Caco-2 (cell line): ENCODE results near the gene TJP3. TPM values are rescaled to one million over a fixed set of nuclear protein-coding genes. Genes with fewer than 3 reads are reported as not detected.

Source experiments
- BruUV-seq: library from RNA; stranded (reverse); fragments of 400-500 nt; replicated peaks from 2 replicates; lab custom pipeline; 2021; lab: Mats Ljungman, UMichigan
- CTCF ChIA-PET: fragments of 300-600 bp; sonication (Branson Sonifier 250); formaldehyde crosslinking; loops from one replicate; lab custom pipeline; 2022; ENCODE audit warnings: antibody characterized with exemption; lab: Charles Lee
- POLR2A ChIA-PET: fragments of 300-600 bp; sonication (Branson Sonifier 250); formaldehyde crosslinking; loops from one replicate; lab custom pipeline; 2022; ENCODE audit warnings: antibody characterized with exemption; lab: Charles Lee
- DNase-seq, 2 experiments: peaks; one replicate each; pipeline versions ENCODE4 v3.0.0 to v3.0.0-alpha.2; 2020 to 2022
- H3K27me3 ChIP-seq: replicated peaks from 2 replicates; pipeline ENCODE4 v1.6.0; 2011; ENCODE audit warnings: low read length; ENCODE audit not compliant: control insufficient read depth, insufficient read depth
- H3K36me3 ChIP-seq: 2 replicates; pipeline ENCODE4 v1.5.1; 2011; ENCODE audit warnings: low read length; ENCODE audit not compliant: control insufficient read depth, insufficient read depth
- H3K4me1 ChIP-seq: fragments of 250-450 bp; sonication (Bioruptor Pico); 2 replicates; pipeline ENCODE4 v1.5.1; 2020; ENCODE audit warnings: mild to moderate bottlenecking
- H3K4me3 ChIP-seq: 2 replicates; pipeline ENCODE4 v1.5.1; 2011; ENCODE audit warnings: low read depth, mild to moderate bottlenecking, control low read depth, low read length
- H3K9me3 ChIP-seq: fragments of 250-450 bp; sonication (Bioruptor Pico); 2 replicates; pipeline ENCODE4 v1.5.1; 2020; ENCODE audit warnings: mild to moderate bottlenecking, moderate library complexity
- H3K27ac Mint-ChIP-seq: one replicate; pipeline ENCODE4 v1.8.0; 2022; ENCODE audit warnings: mixed read lengths; ENCODE audit not compliant: unreplicated experiment
- H3K27me3 Mint-ChIP-seq: one replicate; pipeline ENCODE4 v1.8.0; 2022; ENCODE audit warnings: mixed read lengths; ENCODE audit not compliant: insufficient read depth, unreplicated experiment
- H3K36me3 Mint-ChIP-seq: one replicate; pipeline ENCODE4 v1.8.0; 2022; ENCODE audit warnings: mild to moderate bottlenecking, mixed read lengths; ENCODE audit not compliant: insufficient read depth, unreplicated experiment
- H3K4me1 Mint-ChIP-seq: one replicate; pipeline ENCODE4 v1.8.0; 2022; ENCODE audit warnings: low read depth, mixed read lengths; ENCODE audit not compliant: unreplicated experiment
- H3K4me3 Mint-ChIP-seq: one replicate; pipeline ENCODE4 v1.8.0; 2022; ENCODE audit warnings: mild to moderate bottlenecking, moderate library complexity, mixed read lengths; ENCODE audit not compliant: unreplicated experiment
- H3K9me3 Mint-ChIP-seq: one replicate; pipeline ENCODE4 v1.8.0; 2022; ENCODE audit warnings: mixed read lengths; ENCODE audit not compliant: unreplicated experiment
- CTCF ChIP-seq, 2 experiments: fragments of 200-600 bp in 1 of 2; IDR thresholded peaks; 1 replicate in 1 of 2; 2 replicates in 1 of 2; pipeline versions ENCODE4 v1.5.1 to v1.8.0; 2011 to 2022; ENCODE audit warnings: antibody characterized with exemption in 1 of 2, control low read depth in 1 of 2, inconsistent platforms in 1 of 2, low read depth in 1 of 2, low read length in 1 of 2, mild to moderate bottlenecking in 1 of 2, moderate library complexity in 1 of 2; ENCODE audit not compliant: insufficient read depth in 1 of 2, severe bottlenecking in 1 of 2, unreplicated experiment in 1 of 2
- intact Hi-C: fragments of 100-400 bp; cut with micrococcal nuclease; formaldehyde crosslinking; loops from one replicate; pipeline ENCODE4 v1.10.0; 2022; ENCODE audit not compliant: unreplicated experiment
- total RNA-seq: library from RNA; stranded (reverse); gene quantifications from 2 replicates; pipeline ENCODE4 v1.2.3, GENCODE V29; 2022

Gene TJP3
- total RNA-seq, 1 experiment from 2014 or later: 83.6 TPM

- BruUV-seq: no TSS peak
- no peaks in the 10 kb centered on the region for H3K4me1 Mint-ChIP-seq
- CTCF ChIA-PET: no interaction called here
- Histone ChIP-seq H3K36me3 (peaks cover 6% of the 10 kb centered on the region), H3K4me1 (no peaks in the 10 kb centered on the region), H3K4me3 (no peak overlapping the region), H3K27me3 (no peaks in the 10 kb centered on the region), H3K9me3 (no peaks in the 10 kb centered on the region)
- intact Hi-C loops: no loop called here
- POLR2A ChIA-PET: no interaction called here
- H3K4me3 Mint-ChIP-seq: no peak overlapping the region
- H3K27ac Mint-ChIP-seq: no peak overlapping the region
- TF ChIP-seq CTCF (IDR thresholded peaks at IDR 0.05; ENCODE audit: insufficient read depth in 1 of 2, low read depth in 1 of 2, low read length in 1 of 2, severe bottlenecking in 1 of 2, unreplicated experiment in 1 of 2): no peak
- H3K27me3 Mint-ChIP-seq: no peaks in the 10 kb centered on the region
- no peak for DNase-seq
- peaks cover 32% of the 10 kb centered on the region for H3K36me3 Mint-ChIP-seq
- H3K9me3 Mint-ChIP-seq: no peaks in the 10 kb centered on the region
Measured at GRCh38 chr19:3736106-3736724, 28.0 kb downstream of the TJP3 start.

- TF ChIP-seq CTCF (IDR thresholded peaks at IDR 0.05; ENCODE audit: insufficient read depth in 1 of 2, low read depth in 1 of 2, low read length in 1 of 2, severe bottlenecking in 1 of 2, unreplicated experiment in 1 of 2): no peak
- H3K4me3 ChIP-seq: no peak overlapping the region
- Mint-ChIP-seq H3K27ac (no peak overlapping the region), H3K4me1 (no peaks in the 10 kb centered on the region), H3K36me3 (peaks cover 20% of the 10 kb centered on the region), H3K9me3 (no peaks in the 10 kb centered on the region), H3K4me3 (no peak overlapping the region), H3K27me3 (no peaks in the 10 kb centered on the region)
- ChIA-PET CTCF (no interaction called here), POLR2A (no interaction called here)
- no peak for DNase-seq
- H3K27me3 ChIP-seq: no peaks in the 10 kb centered on the region
- no peaks in the 10 kb centered on the region for H3K9me3 ChIP-seq
- intact Hi-C loops: no loop called here
- peaks cover 5% of the 10 kb centered on the region for H3K36me3 ChIP-seq
- no peaks in the 10 kb centered on the region for H3K4me1 ChIP-seq
- BruUV-seq: no TSS peak
Measured at GRCh38 chr19:3737487-3738205, 29.5 kb downstream of the TJP3 start.

GRCh38 chr19:3738477-3739220 lies 30.5 kb downstream of the TJP3 start:
- DNase-seq: no peak
- Mint-ChIP-seq H3K9me3 (no peaks in the 10 kb centered on the region), H3K36me3 (peaks cover 20% of the 10 kb centered on the region), H3K27me3 (no peaks in the 10 kb centered on the region), H3K4me3 (no peak overlapping the region), H3K4me1 (no peaks in the 10 kb centered on the region), H3K27ac (no peak overlapping the region)
- POLR2A ChIA-PET: no interaction called here
- CTCF ChIA-PET: no interaction called here
- peaks cover 4% of the 10 kb centered on the region for H3K36me3 ChIP-seq
- no TSS peak for BruUV-seq
- intact Hi-C loops: no loop called here
- H3K4me3 ChIP-seq: no peak overlapping the region
- H3K27me3 ChIP-seq: no peaks in the 10 kb centered on the region
- TF ChIP-seq CTCF (IDR thresholded peaks at IDR 0.05; ENCODE audit: insufficient read depth in 1 of 2, low read depth in 1 of 2, low read length in 1 of 2, severe bottlenecking in 1 of 2, unreplicated experiment in 1 of 2): no peak
- H3K4me1 ChIP-seq: no peaks in the 10 kb centered on the region
- H3K9me3 ChIP-seq: no peaks in the 10 kb centered on the region
